Right lobe of liver (tissue), 6 donors: ENCODE measurements around the gene SERPINE1. TPM values are rescaled to one million over a fixed set of nuclear protein-coding genes. Genes with fewer than 3 reads are reported as not detected.

ENCODE experiments used
- ATAC-seq, 4 donors: fragments of 200-7000 bp; cut with Tn5 transposase; one replicate each; pipeline ENCODE4 v1.9.1; 2020; ENCODE audit warnings: mild to moderate bottlenecking in 4 of 4, moderate library complexity in 4 of 4
- DNase-seq, 3 donors: peaks; one replicate each; pipeline ENCODE4 v3.0.0-alpha.2; 2020
- H3K27ac ChIP-seq, 3 donors: fragments of 200-600 bp; one replicate each; pipeline ENCODE4 v1.8.0; 2022
- H3K27me3 ChIP-seq, 2 donors: fragments of 200-600 bp; one replicate each; pipeline ENCODE4 v1.8.0; 2022
- H3K36me3 ChIP-seq, 4 donors: fragments of 200-600 bp; sonication (generic) in 1 of 4; one replicate each; pipeline versions ENCODE4 v1.5.1 to v1.8.0; 2017 to 2022; ENCODE audit warnings: control low read depth in 1 of 4
- H3K4me1 ChIP-seq, 4 donors: fragments of 200-600 bp; sonication (generic) in 1 of 4; one replicate each; pipeline versions ENCODE4 v1.5.1 to v1.8.0; 2017 to 2022; ENCODE audit warnings: control low read depth in 1 of 4
- H3K4me3 ChIP-seq, 3 donors: fragments of 200-600 bp; one replicate each; pipeline ENCODE4 v1.8.0; 2022
- H3K9me3 ChIP-seq, 4 donors: fragments of 200-600 bp; sonication (generic) in 1 of 4; one replicate each; pipeline versions ENCODE4 v1.5.1 to v1.8.0; 2017 to 2022; ENCODE audit warnings: control low read depth in 1 of 4
- CTCF ChIP-seq, 4 donors: fragments of 200-600 bp in 3 of 4; fragments of 450-650 bp in 1 of 4; IDR thresholded peaks; one replicate each; pipeline versions ENCODE4 v1.5.1 to v1.8.0; 2016 to 2022; ENCODE audit warnings: antibody characterized with exemption in 4 of 4, mild to moderate bottlenecking in 2 of 4
- POLR2A ChIP-seq: fragments of 450-650 bp; IDR thresholded peaks from one replicate; pipeline ENCODE4 v1.6.1; 2017; ENCODE audit warnings: antibody characterized with exemption, mild to moderate bottlenecking
- WGBS: methylation state at CpG from one replicate; pipeline ENCODE4 v1.1.6; 2018; ENCODE audit warnings: low coverage, low lambda C conversion rate; ENCODE audit not compliant: insufficient coverage; ENCODE audit errors: missing lambda C conversion rate; 5-methylcytosine and 5-hydroxymethylcytosine counted together
- intact Hi-C, 2 donors: fragments of 100-400 bp; cut with DNase I; formaldehyde crosslinking; loops; one replicate each; pipeline versions ENCODE4 v1.11.2 to v1.14.1; 2022
- total RNA-seq, 6 experiments: library from RNA; depleted of rRNA in 2 of 6; stranded (reverse); fragments of >200 nt in 2 of 6; fragmentation: NEBNext Ultra II Directional in 3 of 6; extraction: Animal tissue kit (Norgen Biotek cat#: 25700) in 3 of 6; gene quantifications; one replicate each; pipeline versions ENCODE4 v1.1.0 to v1.2.4, GENCODE V29; 2016 to 2023
- donor health status: DM: no; HTN: yes; CAD: no.
- donor health status: DM: no; HTN: no; CAD: no.
- donor health status: DM: no; HTN: no; CAD: no.
- donor health status: DM: no; HTN: yes; CAD: no.
- donor health status: DM: no; HTN: yes; CAD: no.

The SERPINE1 gene
- total RNA-seq, 6 experiments from 2014 or later, result 5.4 to 497 (median 98.6) TPM

DNA sequence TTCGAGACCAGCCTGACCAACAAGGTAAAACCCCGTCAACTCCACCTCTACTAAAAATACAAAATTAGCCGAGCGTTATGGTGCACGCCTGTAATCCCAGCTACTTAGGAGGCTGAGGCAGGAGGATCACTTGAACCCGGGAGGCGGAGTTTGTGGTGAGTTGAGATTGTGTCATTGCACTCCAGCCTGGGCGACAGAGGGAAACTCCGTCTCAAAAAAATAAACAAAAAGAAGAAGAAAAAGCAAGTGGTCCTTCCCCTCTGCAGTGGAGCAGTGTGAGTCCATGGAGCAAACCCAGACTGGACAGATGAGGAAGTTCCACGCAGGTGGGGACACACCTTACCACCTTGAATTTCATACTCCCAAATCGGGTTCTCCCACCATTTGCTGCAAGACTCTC is 13.1 kb upstream of the SERPINE1 start:
- H3K27me3 ChIP-seq, result no peaks in the 10 kb centered on the region
- WGBS, result 100% methylated on average over 5 of the region's 11 CpGs
- no peaks in the 10 kb centered on the region for H3K9me3 ChIP-seq
- TF ChIP-seq CTCF (IDR thresholded peaks at IDR 0.05), result no peak
- no peak for TF ChIP-seq POLR2A
- no peaks in the 10 kb centered on the region for H3K4me1 ChIP-seq
- DNase-seq, result no peak
- H3K4me3 ChIP-seq, result no peak overlapping the region
- no peak for ATAC-seq
- H3K36me3 ChIP-seq, result no peaks in the 10 kb centered on the region
- intact Hi-C loops, result no loop called here
- no peak overlapping the region for H3K27ac ChIP-seq

GRCh38 chr7:101114492-101114891 is 12.4 kb upstream of the SERPINE1 start:
- Histone ChIP-seq H3K27ac (no peak overlapping the region), H3K4me3 (no peak overlapping the region), H3K27me3 (no peaks in the 10 kb centered on the region), H3K36me3 (no peaks in the 10 kb centered on the region), H3K9me3 (no peaks in the 10 kb centered on the region), H3K4me1 (no peaks in the 10 kb centered on the region)
- ATAC-seq (no peak), DNase-seq (no peak)
- 75% methylated on average over 3 of the region's 8 CpGs for WGBS
- intact Hi-C loops, result no loop called here
- no peak for TF ChIP-seq POLR2A
- no peak for TF ChIP-seq CTCF (IDR thresholded peaks at IDR 0.05)

- no peaks in the 10 kb centered on the region for H3K36me3 ChIP-seq
- H3K4me3 ChIP-seq, result no peak overlapping the region
- intact Hi-C loops, result no loop called here
- no peak for TF ChIP-seq POLR2A
- WGBS, result 100% methylated on average over 3 of the region's 3 CpGs
- H3K9me3 ChIP-seq, result no peaks in the 10 kb centered on the region
- H3K4me1 ChIP-seq, result no peaks in the 10 kb centered on the region
- no peak overlapping the region for H3K27ac ChIP-seq
- DNase-seq (no peak), ATAC-seq (no peak)
- H3K27me3 ChIP-seq, result no peaks in the 10 kb centered on the region
Observed at GRCh38 chr7:101115215-101115614, 11.7 kb upstream of the SERPINE1 start.

DNA sequence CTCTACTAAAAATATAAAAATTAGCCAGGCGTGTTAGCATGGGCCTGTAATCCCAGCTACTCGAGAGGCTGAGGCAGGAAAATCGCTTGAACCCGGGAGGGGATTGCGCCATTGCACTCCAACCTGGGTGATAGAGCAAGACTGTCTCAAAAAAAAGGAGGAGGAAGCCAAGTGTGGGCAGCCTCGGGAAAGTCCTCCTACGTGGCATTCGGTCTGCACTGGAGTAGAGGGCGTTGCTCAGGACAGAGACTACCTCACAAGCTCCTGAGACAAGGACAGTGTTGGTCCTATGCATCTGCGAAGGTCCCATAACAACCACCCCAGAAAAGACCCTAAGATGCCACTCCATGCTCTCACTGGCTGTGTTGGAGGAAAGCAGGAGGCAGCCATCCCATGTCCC is 10.0 kb upstream of the SERPINE1 start:
- 77% methylated on average over 5 of the region's 10 CpGs for WGBS
- intact Hi-C loops, result no loop called here
- no peaks in the 10 kb centered on the region for H3K27me3 ChIP-seq
- peaks cover 0 to 7% (median 3%) of the 10 kb centered on the region in 4 donors for H3K4me1 ChIP-seq
- TF ChIP-seq POLR2A, result no peak
- TF ChIP-seq CTCF (IDR thresholded peaks at IDR 0.05), result no peak
- H3K4me3 ChIP-seq, result no peak overlapping the region
- H3K27ac ChIP-seq, result no peak overlapping the region
- no peaks in the 10 kb centered on the region for H3K9me3 ChIP-seq
- DNase-seq (no peak), ATAC-seq (no peak)
- H3K36me3 ChIP-seq, result no peaks in the 10 kb centered on the region

- no peak for DNase-seq
- Histone ChIP-seq H3K4me1 (peaks cover 0 to 21% (median 10%) of the 10 kb centered on the region in 4 donors), H3K36me3 (no peaks in the 10 kb centered on the region), H3K4me3 (no peak overlapping the region), H3K9me3 (no peaks in the 10 kb centered on the region), H3K27me3 (no peaks in the 10 kb centered on the region), H3K27ac (no peak overlapping the region)
- WGBS, result 83% methylated on average over 3 of the region's 3 CpGs
- TF ChIP-seq POLR2A, result no peak
- no peak for TF ChIP-seq CTCF (IDR thresholded peaks at IDR 0.05)
- no peak for ATAC-seq
- intact Hi-C loops, result no loop called here
Observed at GRCh38 chr7:101118856-101119255, 8.0 kb upstream of the SERPINE1 start.
